ENCODE data around the gene REXO1. TPM values are rescaled to one million over a fixed set of nuclear protein-coding genes. Genes with fewer than 3 reads are reported as not detected.

REXO1 gene
- total RNA-seq, 1 experiment from 2014 or later: 56.8 TPM

- Histone ChIP-seq H3K56ac (ENCODE audit: insufficient read length, low read depth, low read length) (no peak overlapping the region), H3K18ac (ENCODE audit: insufficient read length, low read depth, low read length) (no peak overlapping the region), H3T11ph (ENCODE audit: low read length) (no peak overlapping the region), H3K79me1 (ENCODE audit: insufficient read depth, low read depth, low read length, poor library complexity, severe bottlenecking) (no peaks in the 10 kb centered on the region), H3K27ac (ENCODE audit: insufficient read length, low read depth, low read length) (no peak overlapping the region), H3K79me2 (ENCODE audit: insufficient read depth, low read length) (no peaks in the 10 kb centered on the region), H3K23ac (ENCODE audit: insufficient read length, low read depth, low read length) (no peak overlapping the region), H2BK15ac (ENCODE audit: low read depth, low read length) (no peak overlapping the region), H2AFZ (ENCODE audit: low read length) (no peak overlapping the region), H3K23me2 (ENCODE audit: insufficient read length, low read depth, low read length, poor library complexity, severe bottlenecking) (peaks cover 3% of the 10 kb centered on the region), H3K9me3 (ENCODE audit: control insufficient read depth, low read depth, low read length) (no peaks in the 10 kb centered on the region), H2BK5ac (ENCODE audit: insufficient read length, low read length) (no peak overlapping the region), H4K20me1 (ENCODE audit: control insufficient read depth, insufficient read depth, insufficient read length) (no peaks in the 10 kb centered on the region), H4K8ac (replicated peaks; ENCODE audit: insufficient read length, low read depth, low read length) (no peak overlapping the region), H2BK120ac (ENCODE audit: low read depth, low read length, poor library complexity, severe bottlenecking) (no peak overlapping the region), H3K4me1 (ENCODE audit: insufficient read depth, low read length) (no peaks in the 10 kb centered on the region), H3K9ac (ENCODE audit: extremely low read depth, insufficient read length, low read length) (no peak overlapping the region), H4K91ac (ENCODE audit: insufficient read length, low read depth, low read length) (no peak overlapping the region), H3K27me3 (ENCODE audit: insufficient read depth, low read length) (no peaks in the 10 kb centered on the region), H2BK20ac (ENCODE audit: low read depth, low read length, poor library complexity, severe bottlenecking) (no peak overlapping the region), H4K5ac (ENCODE audit: insufficient read length, low read depth, low read length) (no peak overlapping the region), H3K4ac (ENCODE audit: low read depth, low read length) (no peak overlapping the region), H2AK5ac (ENCODE audit: insufficient read length, low read length) (no peak overlapping the region), H2BK12ac (ENCODE audit: insufficient read length, low read depth, low read length) (no peak overlapping the region), H3K14ac (ENCODE audit: insufficient read depth, low read length) (no peak overlapping the region), H3K4me2 (ENCODE audit: insufficient read depth, insufficient read length, low read length) (peak overlapping the region; percentile 37)
- peaks cover 5% of the 10 kb centered on the region in 2 experiments for H3K4me1 Mint-ChIP-seq
- DNase-seq: no peak
- no peak overlapping the region for H3K27ac Mint-ChIP-seq
- peak overlapping the region in 1 of 2 experiments; percentile 63; a peak in 3 of 5 replicates for H3K4me3 Mint-ChIP-seq
- peaks cover 3 to 8% of the 10 kb centered on the region in 2 experiments; a peak in 3 of 5 replicates for H3K9me3 Mint-ChIP-seq
- no CpG with 5 or more reads among the region's 59 CpGs for WGBS (ENCODE audit: extremely low coverage, insufficient read length, low lambda C conversion rate)
- TF ChIP-seq, protein P1, sequence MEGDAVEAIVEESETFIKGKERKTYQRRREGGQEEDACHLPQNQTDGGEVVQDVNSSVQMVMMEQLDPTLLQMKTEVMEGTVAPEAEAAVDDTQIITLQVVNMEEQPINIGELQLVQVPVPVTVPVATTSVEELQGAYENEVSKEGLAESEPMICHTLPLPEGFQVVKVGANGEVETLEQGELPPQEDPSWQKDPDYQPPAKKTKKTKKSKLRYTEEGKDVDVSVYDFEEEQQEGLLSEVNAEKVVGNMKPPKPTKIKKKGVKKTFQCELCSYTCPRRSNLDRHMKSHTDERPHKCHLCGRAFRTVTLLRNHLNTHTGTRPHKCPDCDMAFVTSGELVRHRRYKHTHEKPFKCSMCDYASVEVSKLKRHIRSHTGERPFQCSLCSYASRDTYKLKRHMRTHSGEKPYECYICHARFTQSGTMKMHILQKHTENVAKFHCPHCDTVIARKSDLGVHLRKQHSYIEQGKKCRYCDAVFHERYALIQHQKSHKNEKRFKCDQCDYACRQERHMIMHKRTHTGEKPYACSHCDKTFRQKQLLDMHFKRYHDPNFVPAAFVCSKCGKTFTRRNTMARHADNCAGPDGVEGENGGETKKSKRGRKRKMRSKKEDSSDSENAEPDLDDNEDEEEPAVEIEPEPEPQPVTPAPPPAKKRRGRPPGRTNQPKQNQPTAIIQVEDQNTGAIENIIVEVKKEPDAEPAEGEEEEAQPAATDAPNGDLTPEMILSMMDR (conservative IDR thresholded peaks at IDR 0.05): no peak
- H3K27me3 Mint-ChIP-seq (ENCODE audit: low read depth): peaks cover 25% of the 10 kb centered on the region
- no peaks in the 10 kb centered on the region; a peak in 1 of 7 replicates for H3K36me3 Mint-ChIP-seq (ENCODE audit: insufficient read depth in 1 of 3, low read depth in 3 of 3)
Observed at GRCh38 chr19:1789261-1790041, 58.8 kb downstream of the REXO1 start.
